Ascending aorta (tissue), 2 donors: Measurements from ENCODE around the gene ACAD9. TPM values are rescaled to one million over a fixed set of nuclear protein-coding genes. Genes with fewer than 3 reads are reported as not detected.

ENCODE experiments used
- DNase-seq, 2 donors: peaks; one replicate each; pipeline ENCODE4 v3.0.0-alpha.2; 2019; ENCODE audit warnings: low spot score in 2 of 2
- H3K27ac ChIP-seq, 2 donors: fragments of 200-600 bp; sonication (generic); one replicate each; pipeline ENCODE4 v1.5.1; 2016 to 2017; ENCODE audit warnings: mild to moderate bottlenecking in 1 of 2
- H3K27me3 ChIP-seq: fragments of 200-600 bp; sonication (generic); one replicate; pipeline ENCODE4 v1.5.1; 2017
- H3K36me3 ChIP-seq, 2 donors: fragments of 200-600 bp; sonication (generic); one replicate each; pipeline ENCODE4 v1.5.1; 2016
- H3K4me1 ChIP-seq, 2 donors: fragments of 200-600 bp; sonication (generic); one replicate each; pipeline ENCODE4 v1.5.1; 2016 to 2017; ENCODE audit warnings: mild to moderate bottlenecking in 1 of 2
- H3K4me3 ChIP-seq, 2 donors: fragments of 200-600 bp; sonication (generic); one replicate each; pipeline ENCODE4 v1.5.1; 2016 to 2017; ENCODE audit warnings: mild to moderate bottlenecking in 1 of 2
- H3K9me3 ChIP-seq, 2 donors: fragments of 200-600 bp; sonication (generic); one replicate each; pipeline ENCODE4 v1.5.1; 2016
- intact Hi-C: fragments of 100-400 bp; cut with DNase I; formaldehyde crosslinking; loops from one replicate; pipeline ENCODE4 v1.15.1; 2023
- total RNA-seq: library from RNA; depleted of rRNA; stranded (reverse); fragments of >200 nt; gene quantifications from one replicate; pipeline ENCODE4 v1.1.0, GENCODE V29; 2016
- TF ChIP-seq, protein P1 (sequence below), 3 experiments: fragments of 200-600 bp in 2 of 3; fragments of 450-650 bp in 1 of 3; sonication (generic) in 2 of 3; IDR thresholded peaks; one replicate each; pipeline ENCODE4 v1.5.1; 2016 to 2019; ENCODE audit warnings: antibody characterized with exemption in 3 of 3, mild to moderate bottlenecking in 1 of 3, moderate library complexity in 1 of 3

Gene ACAD9
- total RNA-seq, 1 donor from 2014 or later = 23.4 TPM

- Histone ChIP-seq H3K36me3 (no peaks in the 10 kb centered on the region), H3K4me3 (no peak overlapping the region), H3K4me1 (peaks cover 0 to 5% of the 10 kb centered on the region in 2 donors), H3K27ac (no peak overlapping the region), H3K27me3 (no peaks in the 10 kb centered on the region), H3K9me3 (no peaks in the 10 kb centered on the region)
- TF ChIP-seq, protein P1, sequence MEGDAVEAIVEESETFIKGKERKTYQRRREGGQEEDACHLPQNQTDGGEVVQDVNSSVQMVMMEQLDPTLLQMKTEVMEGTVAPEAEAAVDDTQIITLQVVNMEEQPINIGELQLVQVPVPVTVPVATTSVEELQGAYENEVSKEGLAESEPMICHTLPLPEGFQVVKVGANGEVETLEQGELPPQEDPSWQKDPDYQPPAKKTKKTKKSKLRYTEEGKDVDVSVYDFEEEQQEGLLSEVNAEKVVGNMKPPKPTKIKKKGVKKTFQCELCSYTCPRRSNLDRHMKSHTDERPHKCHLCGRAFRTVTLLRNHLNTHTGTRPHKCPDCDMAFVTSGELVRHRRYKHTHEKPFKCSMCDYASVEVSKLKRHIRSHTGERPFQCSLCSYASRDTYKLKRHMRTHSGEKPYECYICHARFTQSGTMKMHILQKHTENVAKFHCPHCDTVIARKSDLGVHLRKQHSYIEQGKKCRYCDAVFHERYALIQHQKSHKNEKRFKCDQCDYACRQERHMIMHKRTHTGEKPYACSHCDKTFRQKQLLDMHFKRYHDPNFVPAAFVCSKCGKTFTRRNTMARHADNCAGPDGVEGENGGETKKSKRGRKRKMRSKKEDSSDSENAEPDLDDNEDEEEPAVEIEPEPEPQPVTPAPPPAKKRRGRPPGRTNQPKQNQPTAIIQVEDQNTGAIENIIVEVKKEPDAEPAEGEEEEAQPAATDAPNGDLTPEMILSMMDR (IDR thresholded peaks at IDR 0.05) = no peak
- intact Hi-C loops = no loop called here
- DNase-seq = no peak
Observed at GRCh38 chr3:128844502-128844901, 34.9 kb upstream of the ACAD9 start.

- no peaks in the 10 kb centered on the region for H3K36me3 ChIP-seq
- TF ChIP-seq, protein P1 (IDR thresholded peaks at IDR 0.05) = no peak
- no peak overlapping the region for H3K27ac ChIP-seq
- H3K27me3 ChIP-seq = no peaks in the 10 kb centered on the region
- intact Hi-C loops = no loop called here
- H3K9me3 ChIP-seq = no peaks in the 10 kb centered on the region
- H3K4me3 ChIP-seq = peak overlapping the region; percentile 57 to 66
- no peak for DNase-seq
- H3K4me1 ChIP-seq = peaks cover 0 to 5% of the 10 kb centered on the region in 2 donors
Observed at GRCh38 chr3:128845119-128845777, 34.2 kb upstream of the ACAD9 start.

DNA sequence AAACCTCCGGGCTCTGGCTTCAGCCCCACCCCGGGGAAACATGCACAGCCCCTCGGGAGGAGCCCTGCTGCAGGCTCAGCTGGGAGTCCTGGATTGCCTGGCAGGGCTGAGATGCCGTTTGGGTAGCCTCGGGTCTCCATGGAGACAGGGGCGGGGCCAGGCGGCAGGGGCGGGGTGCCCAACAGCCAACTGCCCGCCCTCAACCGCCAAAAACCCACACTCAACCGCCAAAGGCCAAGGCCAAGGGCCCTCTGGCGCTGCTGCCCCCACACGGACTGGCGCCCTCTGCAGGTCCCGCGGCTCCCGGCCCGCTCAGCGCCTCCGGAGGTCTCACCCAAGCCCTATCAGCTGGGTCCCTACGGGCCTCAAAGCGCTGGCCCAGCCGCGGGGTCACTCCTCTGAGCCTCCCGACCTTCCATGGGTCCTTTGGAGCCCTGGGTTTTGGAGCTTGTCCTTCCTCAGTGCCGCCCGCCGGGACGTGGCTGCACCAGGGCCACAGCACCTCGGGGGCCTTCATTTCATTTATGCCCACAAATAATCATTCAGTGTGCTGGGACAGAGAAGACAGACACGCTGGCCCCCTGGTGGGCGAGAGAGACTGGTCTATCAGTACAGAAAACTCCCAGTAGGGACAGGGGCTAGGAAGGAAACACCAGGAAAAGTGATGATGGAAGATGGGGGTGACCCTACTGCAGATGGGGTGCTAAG, 33.5 kb upstream of the ACAD9 start:
- Histone ChIP-seq H3K36me3 (no peaks in the 10 kb centered on the region), H3K4me3 (peak overlapping the region; percentile 57 to 66), H3K27ac (peak overlapping the region; percentile 35 to 54), H3K9me3 (no peaks in the 10 kb centered on the region), H3K27me3 (no peaks in the 10 kb centered on the region), H3K4me1 (peaks cover 0 to 5% of the 10 kb centered on the region in 2 donors)
- DNase-seq = peak; percentile 32 to 91
- TF ChIP-seq, protein P1 (IDR thresholded peaks at IDR 0.05) = peak; percentile 33 to 72 (median 51)
- intact Hi-C loops = loop anchor here (1.0 to 2.0 kb wide), 2 partner anchors 166 to 227 kb away; no protein-coding TSS in a partner anchor

GRCh38 chr3:128846486-128846891, 32.9 kb upstream of the ACAD9 start:
- intact Hi-C loops = loop anchor here (1.0 to 2.0 kb wide), 2 partner anchors 166 to 228 kb away; no protein-coding TSS in a partner anchor
- H3K27ac ChIP-seq = peak overlapping the region in 1 of 2 donors; percentile 54
- H3K4me3 ChIP-seq = peak overlapping the region in 1 of 2 donors; percentile 66

GRCh38 chr3:128847666-128848370, 31.6 kb upstream of the ACAD9 start:
- intact Hi-C loops = loop anchor here (2.0 kb wide), 1 partner anchor 229 kb away; no protein-coding TSS in a partner anchor
- no peak for DNase-seq
- Histone ChIP-seq H3K36me3 (no peaks in the 10 kb centered on the region), H3K9me3 (no peaks in the 10 kb centered on the region), H3K27me3 (no peaks in the 10 kb centered on the region), H3K4me1 (peaks cover 0 to 5% of the 10 kb centered on the region in 2 donors), H3K27ac (no peak overlapping the region), H3K4me3 (no peak overlapping the region)
- TF ChIP-seq, protein P1 (IDR thresholded peaks at IDR 0.05) = no peak

More at GRCh38 chr3:128846486-128846891, 32.9 kb upstream of the ACAD9 start:
- TF ChIP-seq, protein P1 (IDR thresholded peaks at IDR 0.05) = no peak
- no peak for DNase-seq
- H3K27me3 ChIP-seq = no peaks in the 10 kb centered on the region
- no peaks in the 10 kb centered on the region for H3K36me3 ChIP-seq
- H3K4me1 ChIP-seq = peaks cover 0 to 5% of the 10 kb centered on the region in 2 donors
- no peaks in the 10 kb centered on the region for H3K9me3 ChIP-seq
